Stomach smooth muscle (tissue), 2 donors: ENCODE measurements around the gene RECQL5.
"Not testable (repeated sequence)": the region's sequence is repeated elsewhere in the genome, so short reads cannot be mapped to it uniquely, and the experiment has no call there.

Experiments used
- H3K27ac ChIP-seq: one replicate; pipeline ENCODE4 v1.7.0; 2013; ENCODE audit warnings: mild to moderate bottlenecking, low read length, inconsistent platforms
- H3K27me3 ChIP-seq, 2 donors: one replicate each; pipeline ENCODE4 v1.7.0; 2013; ENCODE audit warnings: low read length in 2 of 2; ENCODE audit not compliant: insufficient read depth in 2 of 2, control insufficient read depth in 1 of 2
- H3K36me3 ChIP-seq, 2 donors: one replicate each; pipeline ENCODE4 v1.7.0; 2013; ENCODE audit warnings: low read length in 2 of 2; ENCODE audit not compliant: control insufficient read depth in 2 of 2, insufficient read depth in 2 of 2
- H3K4me1 ChIP-seq: one replicate; pipeline ENCODE4 v1.7.0; 2013; ENCODE audit warnings: low read length; ENCODE audit not compliant: control insufficient read depth, insufficient read depth
- H3K4me3 ChIP-seq, 2 donors: one replicate each; pipeline ENCODE4 v1.7.0; 2013; ENCODE audit warnings: low read length in 2 of 2
- H3K9ac ChIP-seq, 2 donors: one replicate each; pipeline ENCODE4 v1.7.0; 2013; ENCODE audit warnings: low read length in 2 of 2, mild to moderate bottlenecking in 1 of 2
- H3K9me3 ChIP-seq, 2 donors: one replicate each; pipeline ENCODE4 v1.7.0; 2013; ENCODE audit warnings: low read length in 2 of 2; ENCODE audit not compliant: control insufficient read depth in 2 of 2
- donor health status: healthy.
- donor health status: Pancreatic carcinoma.

RECQL5 gene

GRCh38 chr17:75641343-75641742 is 25.6 kb downstream of the RECQL5 start:
- Histone ChIP-seq H3K4me3 (no peak overlapping the region), H3K27me3 (no peaks in the 10 kb centered on the region), H3K27ac (no peak overlapping the region), H3K9me3 (no peaks in the 10 kb centered on the region), H3K9ac (no peak overlapping the region), H3K36me3 (peaks cover 0 to 11% of the 10 kb centered on the region in 2 donors), H3K4me1 (peaks cover 3% of the 10 kb centered on the region)

- Histone ChIP-seq H3K9ac (no peak overlapping the region), H3K4me1 (peaks cover 5% of the 10 kb centered on the region), H3K36me3 (peaks cover 0 to 11% of the 10 kb centered on the region in 2 donors)
Observed at GRCh38 chr17:75640556-75641119, 26.3 kb downstream of the RECQL5 start.

GRCh38 chr17:75639771-75640555 is 27.0 kb downstream of the RECQL5 start:
- peaks cover 0 to 11% of the 10 kb centered on the region in 2 donors for H3K36me3 ChIP-seq
- peaks cover 5% of the 10 kb centered on the region for H3K4me1 ChIP-seq
- H3K27me3 ChIP-seq: no peaks in the 10 kb centered on the region
- H3K9ac ChIP-seq: no peak overlapping the region
- H3K9me3 ChIP-seq: no peaks in the 10 kb centered on the region
- H3K4me3 ChIP-seq: no peak overlapping the region
- H3K27ac ChIP-seq: no peak overlapping the region

More at GRCh38 chr17:75640556-75641119, 26.3 kb downstream of the RECQL5 start:
- H3K4me3 ChIP-seq: no peak overlapping the region
- H3K9me3 ChIP-seq: no peaks in the 10 kb centered on the region
- no peak overlapping the region for H3K27ac ChIP-seq
- H3K27me3 ChIP-seq: no peaks in the 10 kb centered on the region

- Histone ChIP-seq H3K36me3 (peaks cover 0 to 11% of the 10 kb centered on the region in 2 donors), H3K4me3 (no peak overlapping the region), H3K9ac (no peak overlapping the region), H3K9me3 (no peaks in the 10 kb centered on the region), H3K4me1 (peaks cover 9% of the 10 kb centered on the region), H3K27ac (no peak overlapping the region), H3K27me3 (no peaks in the 10 kb centered on the region)
Observed at GRCh38 chr17:75639327-75639726, 27.6 kb downstream of the RECQL5 start.

- no peak overlapping the region for H3K9ac ChIP-seq
- H3K4me1 ChIP-seq: peaks cover 14% of the 10 kb centered on the region
- H3K36me3 ChIP-seq: peaks cover 0 to 11% of the 10 kb centered on the region in 2 donors
- H3K4me3 ChIP-seq: no peak overlapping the region
- no peaks in the 10 kb centered on the region for H3K27me3 ChIP-seq
- H3K9me3 ChIP-seq: no peaks in the 10 kb centered on the region
- H3K27ac ChIP-seq: no peak overlapping the region
Observed at GRCh38 chr17:75638893-75639292, 28.1 kb downstream of the RECQL5 start.

GRCh38 chr17:75638039-75638438 is 28.9 kb downstream of the RECQL5 start:
- peaks cover 22% of the 10 kb centered on the region for H3K4me1 ChIP-seq
- not testable (repeated sequence) for H3K27ac ChIP-seq, H3K9ac ChIP-seq, H3K4me3 ChIP-seq, H3K9me3 ChIP-seq, H3K27me3 ChIP-seq
- H3K36me3 ChIP-seq: peaks cover 0 to 11% of the 10 kb centered on the region in 2 donors

- peaks cover 26% of the 10 kb centered on the region for H3K4me1 ChIP-seq
- peaks cover 0 to 11% of the 10 kb centered on the region in 2 donors for H3K36me3 ChIP-seq
- H3K4me3 ChIP-seq: no peak overlapping the region
- H3K9me3 ChIP-seq: no peaks in the 10 kb centered on the region
- no peaks in the 10 kb centered on the region for H3K27me3 ChIP-seq
- no peak overlapping the region for H3K27ac ChIP-seq
- H3K9ac ChIP-seq: no peak overlapping the region
Observed at GRCh38 chr17:75637551-75637950, 29.4 kb downstream of the RECQL5 start.

- Histone ChIP-seq H3K4me1 (peaks cover 28% of the 10 kb centered on the region), H3K4me3 (no peak overlapping the region), H3K9me3 (no peaks in the 10 kb centered on the region), H3K36me3 (peaks cover 0 to 11% of the 10 kb centered on the region in 2 donors), H3K9ac (no peak overlapping the region), H3K27me3 (no peaks in the 10 kb centered on the region), H3K27ac (no peak overlapping the region)
Observed at GRCh38 chr17:75637143-75637538, 29.8 kb downstream of the RECQL5 start.

- Histone ChIP-seq H3K4me3 (no peak overlapping the region), H3K27me3 (no peaks in the 10 kb centered on the region), H3K36me3 (peaks cover 0 to 10% of the 10 kb centered on the region in 2 donors), H3K27ac (no peak overlapping the region), H3K4me1 (peaks cover 28% of the 10 kb centered on the region), H3K9ac (no peak overlapping the region), H3K9me3 (no peaks in the 10 kb centered on the region)
Observed at GRCh38 chr17:75636381-75637142, 30.4 kb downstream of the RECQL5 start.

GRCh38 chr17:75635610-75636202 is 31.2 kb downstream of the RECQL5 start:
- H3K9me3 ChIP-seq: no peaks in the 10 kb centered on the region
- peaks cover 0 to 4% of the 10 kb centered on the region in 2 donors for H3K36me3 ChIP-seq
- no peak overlapping the region for H3K27ac ChIP-seq
- peaks cover 25% of the 10 kb centered on the region for H3K4me1 ChIP-seq
- H3K4me3 ChIP-seq: no peak overlapping the region
- no peaks in the 10 kb centered on the region for H3K27me3 ChIP-seq
- H3K9ac ChIP-seq: no peak overlapping the region
